Left lung (tissue), 10 donors: ENCODE results near the gene SMAD4. TPM values are rescaled to one million over a fixed set of nuclear protein-coding genes. Genes with fewer than 3 reads are reported as not detected.

ENCODE experiments used
- ATAC-seq: fragments of 200-7000 bp; cut with Tn5 transposase; one replicate; pipeline ENCODE4 v1.9.1; 2020; ENCODE audit warnings: moderate library complexity
- DNase-seq, 4 donors: peaks; one replicate each; pipeline ENCODE4 v3.0.0-alpha.2; 2013 to 2020
- H3K27ac ChIP-seq, 2 donors: fragments of 200-600 bp; sonication (generic) in 1 of 2; one replicate each; pipeline versions ENCODE4 v1.5.0 to v1.8.0; 2020 to 2021
- H3K27me3 ChIP-seq, 2 donors: fragments of 200-600 bp; sonication (generic) in 1 of 2; one replicate each; pipeline versions ENCODE4 v1.5.0 to v1.8.0; 2020 to 2021
- H3K36me3 ChIP-seq, 2 donors: fragments of 200-600 bp; sonication (generic) in 1 of 2; one replicate each; pipeline versions ENCODE4 v1.5.0 to v1.8.0; 2020 to 2021
- H3K4me1 ChIP-seq, 2 donors: fragments of 200-600 bp; one replicate each; pipeline ENCODE4 v1.8.0; 2021
- H3K4me3 ChIP-seq, 2 donors: fragments of 200-600 bp; sonication (generic) in 1 of 2; one replicate each; pipeline versions ENCODE4 v1.5.0 to v1.8.0; 2020 to 2021; ENCODE audit warnings: mild to moderate bottlenecking in 1 of 2
- H3K9me3 ChIP-seq, 2 donors: fragments of 200-600 bp; sonication (generic) in 1 of 2; one replicate each; pipeline versions ENCODE4 v1.5.0 to v1.8.0; 2020 to 2021
- intact Hi-C, 2 donors: fragments of 100-400 bp; cut with DNase I; formaldehyde crosslinking; loops; one replicate each; pipeline versions ENCODE4 v1.11.2 to v1.14.2; 2022
- polyA plus RNA-seq, 6 donors: library from polyadenylated mRNA; unstranded; fragments of 120-200 nt; gene quantifications; one replicate each; pipeline ENCODE4 v1.2.1, GENCODE V29; 2013; ENCODE audit not compliant: insufficient read length in 6 of 6
- total RNA-seq, 2 donors: library from RNA; stranded (reverse); fragmentation: NEBNext Ultra II Directional; extraction: Animal tissue kit (Norgen Biotek cat#: 25700); gene quantifications; one replicate each; pipeline ENCODE4 v1.2.1, GENCODE V29; 2021
- TF ChIP-seq, protein P1 (sequence below), 2 donors: fragments of 200-600 bp; sonication (generic) in 1 of 2; IDR thresholded peaks; one replicate each; pipeline versions ENCODE4 v1.5.0 to v1.8.0; 2021; ENCODE audit warnings: antibody characterized with exemption in 2 of 2
- donor health status: DM: no; HTN: yes; CAD: no.
- donor health status: DM: no; HTN: no; CAD: no.

SMAD4 gene
- total and polyA plus RNA-seq, 8 donors: 90.7 to 170 (median 143) TPM

DNA sequence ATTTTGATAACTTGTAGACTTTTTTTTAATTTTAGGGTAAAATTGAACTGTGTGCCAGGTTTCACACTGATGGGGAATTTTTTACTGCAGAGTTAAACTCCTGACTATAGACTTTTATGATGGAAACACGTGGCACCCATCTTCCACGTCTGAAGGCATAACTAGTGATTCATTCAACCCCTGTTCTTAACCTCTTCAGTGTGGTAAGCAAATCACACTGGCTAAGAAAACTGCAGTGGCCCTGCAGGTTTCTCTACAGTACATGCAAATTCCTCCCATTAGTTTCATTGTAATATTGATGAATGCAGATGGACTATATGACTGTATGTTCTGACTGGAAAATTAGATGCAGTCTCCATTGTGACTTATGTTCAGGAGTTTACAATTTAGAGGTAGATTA is 47.2 kb downstream of the SMAD4 start:
- Histone ChIP-seq H3K36me3 (peaks cover 0 to 59% of the 10 kb centered on the region in 2 donors), H3K27me3 (no peaks in the 10 kb centered on the region), H3K4me3 (no peak overlapping the region), H3K9me3 (no peaks in the 10 kb centered on the region), H3K4me1 (peaks cover 0 to 9% of the 10 kb centered on the region in 2 donors), H3K27ac (no peak overlapping the region)
- ATAC-seq (no peak), DNase-seq (no peak)
- intact Hi-C loops: no loop called here
- TF ChIP-seq, protein P1, sequence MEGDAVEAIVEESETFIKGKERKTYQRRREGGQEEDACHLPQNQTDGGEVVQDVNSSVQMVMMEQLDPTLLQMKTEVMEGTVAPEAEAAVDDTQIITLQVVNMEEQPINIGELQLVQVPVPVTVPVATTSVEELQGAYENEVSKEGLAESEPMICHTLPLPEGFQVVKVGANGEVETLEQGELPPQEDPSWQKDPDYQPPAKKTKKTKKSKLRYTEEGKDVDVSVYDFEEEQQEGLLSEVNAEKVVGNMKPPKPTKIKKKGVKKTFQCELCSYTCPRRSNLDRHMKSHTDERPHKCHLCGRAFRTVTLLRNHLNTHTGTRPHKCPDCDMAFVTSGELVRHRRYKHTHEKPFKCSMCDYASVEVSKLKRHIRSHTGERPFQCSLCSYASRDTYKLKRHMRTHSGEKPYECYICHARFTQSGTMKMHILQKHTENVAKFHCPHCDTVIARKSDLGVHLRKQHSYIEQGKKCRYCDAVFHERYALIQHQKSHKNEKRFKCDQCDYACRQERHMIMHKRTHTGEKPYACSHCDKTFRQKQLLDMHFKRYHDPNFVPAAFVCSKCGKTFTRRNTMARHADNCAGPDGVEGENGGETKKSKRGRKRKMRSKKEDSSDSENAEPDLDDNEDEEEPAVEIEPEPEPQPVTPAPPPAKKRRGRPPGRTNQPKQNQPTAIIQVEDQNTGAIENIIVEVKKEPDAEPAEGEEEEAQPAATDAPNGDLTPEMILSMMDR (IDR thresholded peaks at IDR 0.05): no peak

GRCh38 chr18:51078026-51078425 is 48.0 kb downstream of the SMAD4 start:
- H3K36me3 ChIP-seq: peaks cover 0 to 59% of the 10 kb centered on the region in 2 donors

DNA sequence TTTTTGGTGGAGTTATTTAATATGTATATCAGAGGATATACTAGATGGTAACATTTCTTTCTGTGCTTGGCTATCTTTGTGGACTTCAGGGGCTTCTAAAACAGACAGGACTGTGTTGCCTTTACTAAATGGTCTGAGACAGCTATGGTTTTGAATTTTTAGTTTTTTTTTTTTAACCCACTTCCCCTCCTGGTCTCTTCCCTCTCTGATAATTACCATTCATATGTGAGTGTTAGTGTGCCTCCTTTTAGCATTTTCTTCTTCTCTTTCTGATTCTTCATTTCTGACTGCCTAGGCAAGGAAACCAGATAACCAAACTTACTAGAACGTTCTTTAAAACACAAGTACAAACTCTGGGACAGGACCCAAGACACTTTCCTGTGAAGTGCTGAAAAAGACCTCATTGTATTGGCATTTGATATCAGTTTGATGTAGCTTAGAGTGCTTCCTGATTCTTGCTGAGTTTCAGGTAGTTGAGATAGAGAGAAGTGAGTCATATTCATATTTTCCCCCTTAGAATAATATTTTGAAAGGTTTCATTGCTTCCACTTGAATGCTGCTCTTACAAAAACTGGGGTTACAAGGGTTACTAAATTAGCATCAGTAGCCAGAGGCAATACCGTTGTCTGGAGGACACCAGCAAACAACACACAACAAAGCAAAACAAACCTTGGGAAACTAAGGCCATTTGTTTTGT is 52.7 kb downstream of the SMAD4 start:
- DNase-seq: no peak

More at GRCh38 chr18:51078026-51078425, 48.0 kb downstream of the SMAD4 start:
- H3K27ac ChIP-seq: no peak overlapping the region
- no peaks in the 10 kb centered on the region for H3K27me3 ChIP-seq
- no peak overlapping the region for H3K4me3 ChIP-seq
- H3K9me3 ChIP-seq: no peaks in the 10 kb centered on the region
- peaks cover 0 to 12% of the 10 kb centered on the region in 2 donors for H3K4me1 ChIP-seq
- DNase-seq (no peak), ATAC-seq (no peak)
- intact Hi-C loops: no loop called here
- TF ChIP-seq, protein P1 (IDR thresholded peaks at IDR 0.05): no peak

GRCh38 chr18:51083398-51083797 is 53.4 kb downstream of the SMAD4 start:
- DNase-seq (no peak), ATAC-seq (no peak)
- H3K27me3 ChIP-seq: no peaks in the 10 kb centered on the region
- no peak overlapping the region for H3K27ac ChIP-seq
- peaks cover 0 to 4% of the 10 kb centered on the region in 2 donors for H3K4me1 ChIP-seq
- no peak overlapping the region for H3K4me3 ChIP-seq
- intact Hi-C loops: no loop called here
- peaks cover 0 to 70% of the 10 kb centered on the region in 2 donors for H3K36me3 ChIP-seq
- TF ChIP-seq, protein P1 (IDR thresholded peaks at IDR 0.05): no peak
- peaks cover 0 to 12% of the 10 kb centered on the region in 2 donors for H3K9me3 ChIP-seq

More for the DNA sequence above, 52.7 kb downstream of the SMAD4 start:
- Histone ChIP-seq H3K4me1 (peaks cover 0 to 4% of the 10 kb centered on the region in 2 donors), H3K27ac (no peak overlapping the region), H3K27me3 (no peaks in the 10 kb centered on the region), H3K9me3 (peaks cover 0 to 5% of the 10 kb centered on the region in 2 donors), H3K4me3 (no peak overlapping the region), H3K36me3 (peaks cover 0 to 76% of the 10 kb centered on the region in 2 donors)
- TF ChIP-seq, protein P1 (IDR thresholded peaks at IDR 0.05): no peak
- intact Hi-C loops: no loop called here
- peak; percentile 81 for ATAC-seq

DNA sequence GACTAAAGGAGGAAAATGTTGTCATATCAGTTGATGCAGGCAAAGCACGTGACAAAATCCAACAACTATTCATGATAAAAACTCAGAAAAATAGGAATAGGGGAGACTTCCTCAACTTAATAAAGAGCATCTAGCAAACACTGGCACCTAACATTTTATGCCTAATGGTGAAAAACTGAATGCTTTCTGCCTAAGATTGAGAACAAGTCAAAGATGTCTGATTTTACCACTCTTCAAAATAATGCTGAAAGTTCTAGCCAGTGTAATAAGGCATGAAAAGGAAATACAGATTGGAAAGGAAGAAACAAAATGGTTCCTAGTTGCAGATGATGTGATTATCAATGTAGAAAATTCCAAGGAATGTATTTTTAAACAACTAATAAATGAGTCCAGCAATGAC is 58.4 kb downstream of the SMAD4 start:
- Histone ChIP-seq H3K36me3 (peaks cover 0 to 32% of the 10 kb centered on the region in 2 donors), H3K27ac (no peak overlapping the region), H3K4me3 (no peak overlapping the region), H3K9me3 (peaks cover 0 to 16% of the 10 kb centered on the region in 2 donors), H3K4me1 (no peaks in the 10 kb centered on the region), H3K27me3 (no peaks in the 10 kb centered on the region)
- intact Hi-C loops: no loop called here
- DNase-seq (no peak), ATAC-seq (no peak)
- TF ChIP-seq, protein P1 (IDR thresholded peaks at IDR 0.05): no peak
